Astrocyte (in vitro differentiated cells and primary cell): ENCODE results near the gene SPATA20. TPM values are rescaled to one million over a fixed set of nuclear protein-coding genes. Genes with fewer than 3 reads are reported as not detected.

Source experiments
- DNase-seq: peaks from one replicate; pipeline ENCODE4 v3.0.0-alpha.2; 2010; ENCODE audit warnings: low read depth
- FAIRE-seq: peaks from 2 replicates; lab custom pipeline; 2011; peaks lifted over from hg19 to GRCh38; lab: Jason Lieb, UNC
- H2AFZ ChIP-seq: 2 replicates; pipeline ENCODE4 v1.6.0; 2012; ENCODE audit warnings: low read depth, low read length, inconsistent platforms
- H3K27ac ChIP-seq: 2 replicates; pipeline ENCODE4 v1.5.1; 2011; ENCODE audit warnings: low read depth, low read length, inconsistent platforms
- H3K27me3 ChIP-seq: 2 replicates; pipeline ENCODE4 v1.6.0; 2011; ENCODE audit warnings: low read length, inconsistent platforms; ENCODE audit not compliant: insufficient read depth
- H3K36me3 ChIP-seq: 2 replicates; pipeline ENCODE4 v1.5.1; 2011; ENCODE audit warnings: low read length, inconsistent platforms; ENCODE audit not compliant: insufficient read depth
- H3K4me1 ChIP-seq: 2 replicates; pipeline ENCODE4 v1.5.1; 2011; ENCODE audit warnings: low read length, inconsistent platforms; ENCODE audit not compliant: insufficient read depth
- H3K4me2 ChIP-seq: 2 replicates; pipeline ENCODE4 v1.6.0; 2012; ENCODE audit warnings: low read length, inconsistent platforms
- H3K4me3 ChIP-seq: 2 replicates; pipeline ENCODE4 v1.5.1; 2011; ENCODE audit warnings: low read depth, mild to moderate bottlenecking, low read length, inconsistent platforms; ENCODE audit not compliant: insufficient read depth
- H3K79me2 ChIP-seq: 2 replicates; pipeline ENCODE4 v1.6.0; 2012; ENCODE audit warnings: mild to moderate bottlenecking, low read length, inconsistent platforms; ENCODE audit not compliant: insufficient read depth
- H3K9ac ChIP-seq: 2 replicates; pipeline ENCODE4 v1.6.0; 2012; ENCODE audit warnings: mild to moderate bottlenecking, low read length, inconsistent platforms
- H3K9me3 ChIP-seq: 2 replicates; pipeline ENCODE4 v1.5.1; 2012; ENCODE audit warnings: low read depth, mild to moderate bottlenecking, low read length, inconsistent platforms; ENCODE audit not compliant: insufficient read depth
- H4K20me1 ChIP-seq: 2 replicates; pipeline ENCODE4 v1.6.0; 2012; ENCODE audit warnings: low read length, inconsistent platforms; ENCODE audit not compliant: insufficient read depth
- H3K27ac Mint-ChIP-seq: one replicate; pipeline ENCODE4 v1.8.0; 2021; ENCODE audit warnings: mild to moderate bottlenecking, mixed read lengths; ENCODE audit not compliant: unreplicated experiment
- H3K27me3 Mint-ChIP-seq: one replicate; pipeline ENCODE4 v1.8.0; 2021; ENCODE audit warnings: low read depth, mixed read lengths; ENCODE audit not compliant: unreplicated experiment
- H3K36me3 Mint-ChIP-seq: one replicate; pipeline ENCODE4 v1.8.0; 2021; ENCODE audit warnings: low read depth, mixed read lengths; ENCODE audit not compliant: unreplicated experiment
- H3K4me1 Mint-ChIP-seq: one replicate; pipeline ENCODE4 v1.8.0; 2021; ENCODE audit warnings: low read depth, mixed read lengths; ENCODE audit not compliant: unreplicated experiment
- H3K4me3 Mint-ChIP-seq: one replicate; pipeline ENCODE4 v1.8.0; 2021; ENCODE audit warnings: mild to moderate bottlenecking, moderate library complexity, mixed read lengths; ENCODE audit not compliant: unreplicated experiment
- H3K9me3 Mint-ChIP-seq: one replicate; pipeline ENCODE4 v1.8.0; 2021; ENCODE audit warnings: mild to moderate bottlenecking, mixed read lengths; ENCODE audit not compliant: unreplicated experiment
- CTCF ChIP-seq: IDR thresholded peaks from 2 replicates; pipeline ENCODE4 v1.5.1; 2011; ENCODE audit warnings: low read depth, mild to moderate bottlenecking, inconsistent platforms, low read length, moderate library complexity; ENCODE audit not compliant: insufficient read depth
- EZH2 ChIP-seq: IDR thresholded peaks from 2 replicates; pipeline ENCODE4 v1.6.1; 2012; ENCODE audit warnings: mild to moderate bottlenecking, low read length, inconsistent platforms; ENCODE audit not compliant: insufficient read depth
- total RNA-seq: library from RNA; stranded (reverse); gene quantifications from 2 replicates; pipeline ENCODE4 v1.2.1, GENCODE V29; 2021

The SPATA20 gene
- total RNA-seq, 1 donor from 2014 or later = 32.0 TPM

- Mint-ChIP-seq H3K27me3 (peaks cover 6% of the 10 kb centered on the region), H3K36me3 (no peaks in the 10 kb centered on the region), H3K9me3 (no peaks in the 10 kb centered on the region), H3K4me3 (no peak overlapping the region), H3K4me1 (peaks cover 19% of the 10 kb centered on the region), H3K27ac (peak overlapping the region; percentile 36)
- no peaks in the 10 kb centered on the region for H3K9me3 ChIP-seq
- H3K79me2 ChIP-seq = no peaks in the 10 kb centered on the region
- no peak for FAIRE-seq
- H3K27ac ChIP-seq = no peak overlapping the region
- TF ChIP-seq EZH2 = no peak
- TF ChIP-seq CTCF = no peak
- no peaks in the 10 kb centered on the region for H3K36me3 ChIP-seq
- H3K4me3 ChIP-seq = no peak overlapping the region
- no peaks in the 10 kb centered on the region for H3K27me3 ChIP-seq
- H4K20me1 ChIP-seq = no peaks in the 10 kb centered on the region
- no peak overlapping the region for H3K4me2 ChIP-seq
- DNase-seq = peak; percentile 12
- no peaks in the 10 kb centered on the region for H3K4me1 ChIP-seq
- peak overlapping the region; percentile 24 for H2AFZ ChIP-seq
- H3K9ac ChIP-seq = no peak overlapping the region
Measured at GRCh38 chr17:50514936-50515702, 31.9 kb upstream of the SPATA20 start.

- H3K9me3 Mint-ChIP-seq = no peaks in the 10 kb centered on the region
- H3K27me3 Mint-ChIP-seq = peaks cover 12% of the 10 kb centered on the region
- TF ChIP-seq EZH2 (no peak), CTCF (no peak)
- no peak overlapping the region for H3K4me2 ChIP-seq
- DNase-seq = no peak
- no peaks in the 10 kb centered on the region for H3K27me3 ChIP-seq
- no peak overlapping the region for H3K4me3 Mint-ChIP-seq
- no peak overlapping the region for H3K4me3 ChIP-seq
- H3K27ac ChIP-seq = no peak overlapping the region
- no peak overlapping the region for H3K9ac ChIP-seq
- H3K36me3 ChIP-seq = no peaks in the 10 kb centered on the region
- no peak for FAIRE-seq
- no peak overlapping the region for H3K27ac Mint-ChIP-seq
- H3K36me3 Mint-ChIP-seq = no peaks in the 10 kb centered on the region
- H3K4me1 ChIP-seq = no peaks in the 10 kb centered on the region
- peaks cover 12% of the 10 kb centered on the region for H3K4me1 Mint-ChIP-seq
- H4K20me1 ChIP-seq = no peaks in the 10 kb centered on the region
- H2AFZ ChIP-seq = no peak overlapping the region
- no peaks in the 10 kb centered on the region for H3K9me3 ChIP-seq
- no peaks in the 10 kb centered on the region for H3K79me2 ChIP-seq
Measured at GRCh38 chr17:50517011-50517410, 30.0 kb upstream of the SPATA20 start.
